BLaER1 (cell line): ENCODE results near the gene PELI2.

Experiments used
- H3K27ac ChIP-seq: shearing (Covaris generic); formaldehyde crosslinking; 2 replicates; pipeline ENCODE4 v1.8.1; 2022
- H3K27me3 ChIP-seq: shearing (Covaris generic); formaldehyde crosslinking; 2 replicates; pipeline ENCODE4 v1.8.1; 2022
- H3K36me3 ChIP-seq: shearing (Covaris generic); formaldehyde crosslinking; 2 replicates; pipeline ENCODE4 v1.8.1; 2022
- H3K4me1 ChIP-seq: shearing (Covaris generic); formaldehyde crosslinking; 2 replicates; pipeline ENCODE4 v1.8.1; 2022
- H3K4me2 ChIP-seq: shearing (Covaris generic); formaldehyde crosslinking; 2 replicates; pipeline ENCODE4 v1.8.1; 2022
- H3K4me3 ChIP-seq: shearing (Covaris generic); formaldehyde crosslinking; 2 replicates; pipeline ENCODE4 v1.8.1; 2022
- H3K9ac ChIP-seq: shearing (Covaris generic); formaldehyde crosslinking; 2 replicates; pipeline ENCODE4 v1.8.1; 2022
- H3K9me3 ChIP-seq: shearing (Covaris generic); formaldehyde crosslinking; 2 replicates; pipeline ENCODE4 v1.8.1; 2022
- H4K20me1 ChIP-seq: shearing (Covaris generic); formaldehyde crosslinking; 2 replicates; pipeline ENCODE4 v1.8.1; 2022
- Cebpa-rat ChIP-seq: shearing (Covaris generic); IDR thresholded peaks from 2 replicates; pipeline ENCODE4 v1.8.1; 2022

PELI2 gene

DNA sequence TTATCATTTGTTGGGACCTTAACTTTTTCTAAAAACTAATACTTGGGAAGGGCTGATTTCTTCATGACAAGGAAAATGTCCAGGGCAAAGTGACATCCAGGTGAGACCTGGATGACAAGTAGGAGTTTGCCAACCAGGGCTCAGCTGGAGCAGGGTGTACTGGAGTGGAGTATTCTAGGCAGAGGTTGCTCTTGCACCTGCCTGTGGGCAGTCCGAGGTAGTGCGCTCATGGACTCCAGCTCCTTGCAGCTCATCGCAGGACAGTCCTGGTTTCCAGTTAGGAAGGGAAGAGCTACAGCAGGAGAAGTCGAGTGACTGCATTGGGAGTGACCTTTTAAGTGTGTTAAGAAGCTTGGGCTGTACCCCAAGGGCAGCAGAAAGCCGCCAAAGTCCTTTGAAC is 175.9 kb downstream of the PELI2 start:
- no peak for TF ChIP-seq Cebpa-rat
- Histone ChIP-seq H3K27ac (no peak overlapping the region), H3K36me3 (peaks cover 90% of the 10 kb centered on the region)

DNA sequence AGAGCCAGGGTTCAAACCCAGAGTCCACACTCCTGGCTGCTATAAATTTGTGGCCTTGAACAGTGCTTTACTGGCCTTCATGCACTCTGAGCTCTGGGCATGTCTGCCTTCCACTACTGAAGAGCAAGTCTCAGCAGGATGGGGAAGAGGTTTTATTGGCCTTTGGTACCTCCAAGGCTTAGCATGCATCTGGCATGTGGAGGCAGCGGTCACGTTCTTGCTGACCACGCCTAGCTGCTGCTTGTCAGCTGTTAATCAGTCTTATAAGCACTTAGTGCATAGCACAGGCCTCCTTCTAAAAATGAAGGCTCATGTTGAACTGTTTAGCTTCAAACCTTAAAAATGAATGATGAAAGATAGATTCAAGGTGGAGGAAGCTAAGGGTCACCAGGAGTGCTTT is 177.5 kb downstream of the PELI2 start:
- no peak overlapping the region for H3K9ac ChIP-seq
- peaks cover 82% of the 10 kb centered on the region for H3K36me3 ChIP-seq
- no peaks in the 10 kb centered on the region for H3K4me1 ChIP-seq
- no peaks in the 10 kb centered on the region for H3K27me3 ChIP-seq
- H3K4me2 ChIP-seq, result no peak overlapping the region
- H3K9me3 ChIP-seq, result no peaks in the 10 kb centered on the region
- no peak overlapping the region for H3K4me3 ChIP-seq
- H3K27ac ChIP-seq, result no peak overlapping the region
- H4K20me1 ChIP-seq, result peaks cover 12% of the 10 kb centered on the region; the same call in 1 of the 2 replicates
- no peak for TF ChIP-seq Cebpa-rat

More for the DNA sequence above, 175.9 kb downstream of the PELI2 start:
- Histone ChIP-seq H3K27me3 (no peaks in the 10 kb centered on the region), H3K4me3 (no peak overlapping the region), H3K4me2 (no peak overlapping the region), H4K20me1 (peaks cover 12% of the 10 kb centered on the region; the same call in 1 of the 2 replicates), H3K4me1 (no peaks in the 10 kb centered on the region), H3K9ac (no peak overlapping the region), H3K9me3 (no peaks in the 10 kb centered on the region)

GRCh38 chr14:56297449-56297848 is 179.2 kb downstream of the PELI2 start:
- Histone ChIP-seq H3K9me3 (no peaks in the 10 kb centered on the region), H3K4me1 (no peaks in the 10 kb centered on the region), H3K9ac (no peak overlapping the region), H3K4me3 (no peak overlapping the region), H3K27ac (no peak overlapping the region), H3K36me3 (peaks cover 71% of the 10 kb centered on the region), H3K4me2 (no peak overlapping the region), H4K20me1 (peaks cover 12% of the 10 kb centered on the region; the same call in 1 of the 2 replicates), H3K27me3 (no peaks in the 10 kb centered on the region)
- no peak for TF ChIP-seq Cebpa-rat

GRCh38 chr14:56299306-56299984 is 181.2 kb downstream of the PELI2 start:
- Histone ChIP-seq H3K36me3 (peaks cover 55% of the 10 kb centered on the region), H3K9ac (no peak overlapping the region), H3K4me2 (no peak overlapping the region), H3K9me3 (no peaks in the 10 kb centered on the region; the same call in 1 of the 2 replicates), H4K20me1 (peaks cover 7% of the 10 kb centered on the region; the same call in 1 of the 2 replicates), H3K27ac (no peak overlapping the region), H3K4me1 (no peaks in the 10 kb centered on the region), H3K27me3 (no peaks in the 10 kb centered on the region), H3K4me3 (no peak overlapping the region)
- no peak for TF ChIP-seq Cebpa-rat

- Histone ChIP-seq H3K4me1 (no peaks in the 10 kb centered on the region), H3K9ac (no peak overlapping the region), H3K27me3 (no peaks in the 10 kb centered on the region), H3K4me2 (no peak overlapping the region), H3K4me3 (no peak overlapping the region), H3K9me3 (no peaks in the 10 kb centered on the region; the same call in 1 of the 2 replicates), H4K20me1 (peaks cover 5% of the 10 kb centered on the region; the same call in 1 of the 2 replicates), H3K36me3 (peaks cover 48% of the 10 kb centered on the region), H3K27ac (no peak overlapping the region)
- no peak for TF ChIP-seq Cebpa-rat
Observed at GRCh38 chr14:56300495-56300894, 182.3 kb downstream of the PELI2 start.

- no peak overlapping the region for H3K27ac ChIP-seq
- H3K9me3 ChIP-seq, result no peaks in the 10 kb centered on the region; the same call in 1 of the 2 replicates
- H3K4me2 ChIP-seq, result no peak overlapping the region
- no peaks in the 10 kb centered on the region for H3K4me1 ChIP-seq
- no peak for TF ChIP-seq Cebpa-rat
- H3K9ac ChIP-seq, result no peak overlapping the region
- no peak overlapping the region for H3K4me3 ChIP-seq
- no peaks in the 10 kb centered on the region for H4K20me1 ChIP-seq
- peaks cover 16% of the 10 kb centered on the region; the same call in 1 of the 2 replicates for H3K36me3 ChIP-seq
- H3K27me3 ChIP-seq, result no peaks in the 10 kb centered on the region
Observed at GRCh38 chr14:56304456-56304855, 186.2 kb downstream of the PELI2 start.

GRCh38 chr14:56309198-56309597 is 191.0 kb downstream of the PELI2 start:
- Histone ChIP-seq H3K4me3 (no peak overlapping the region), H4K20me1 (no peaks in the 10 kb centered on the region), H3K4me1 (no peaks in the 10 kb centered on the region), H3K36me3 (peaks cover 10% of the 10 kb centered on the region; the same call in 1 of the 2 replicates), H3K27ac (no peak overlapping the region), H3K27me3 (no peaks in the 10 kb centered on the region), H3K9ac (no peak overlapping the region), H3K9me3 (peaks cover 14% of the 10 kb centered on the region; the same call in 1 of the 2 replicates), H3K4me2 (no peak overlapping the region)
- no peak for TF ChIP-seq Cebpa-rat

GRCh38 chr14:56310643-56311042 is 192.4 kb downstream of the PELI2 start:
- Histone ChIP-seq H4K20me1 (no peaks in the 10 kb centered on the region), H3K27ac (no peak overlapping the region), H3K4me2 (no peak overlapping the region), H3K9me3 (peaks cover 19% of the 10 kb centered on the region; the same call in 1 of the 2 replicates), H3K27me3 (no peaks in the 10 kb centered on the region), H3K36me3 (peaks cover 5% of the 10 kb centered on the region; the same call in 1 of the 2 replicates), H3K9ac (no peak overlapping the region), H3K4me3 (no peak overlapping the region), H3K4me1 (no peaks in the 10 kb centered on the region)
- TF ChIP-seq Cebpa-rat, result no peak

- no peaks in the 10 kb centered on the region for H4K20me1 ChIP-seq
- peaks cover 29% of the 10 kb centered on the region for H3K9me3 ChIP-seq
- no peak overlapping the region for H3K9ac ChIP-seq
- no peak overlapping the region for H3K27ac ChIP-seq
- no peak for TF ChIP-seq Cebpa-rat
- H3K27me3 ChIP-seq, result no peaks in the 10 kb centered on the region
- H3K4me1 ChIP-seq, result no peaks in the 10 kb centered on the region
- H3K36me3 ChIP-seq, result peaks cover 15% of the 10 kb centered on the region
- no peak overlapping the region for H3K4me3 ChIP-seq
- no peak overlapping the region for H3K4me2 ChIP-seq
Observed at GRCh38 chr14:56313789-56314188, 195.6 kb downstream of the PELI2 start.

GRCh38 chr14:56318393-56319115 is 200.3 kb downstream of the PELI2 start:
- Histone ChIP-seq H3K4me2 (no peak overlapping the region), H3K4me1 (no peaks in the 10 kb centered on the region), H3K27me3 (no peaks in the 10 kb centered on the region), H3K36me3 (peaks cover 10% of the 10 kb centered on the region; the same call in 1 of the 2 replicates), H4K20me1 (no peaks in the 10 kb centered on the region), H3K27ac (no peak overlapping the region), H3K9ac (no peak overlapping the region), H3K4me3 (no peak overlapping the region), H3K9me3 (peaks cover 19% of the 10 kb centered on the region)
- no peak for TF ChIP-seq Cebpa-rat
